H9 (cell line): Measurements from ENCODE around the gene ATP2C1. TPM values are rescaled to one million over a fixed set of nuclear protein-coding genes. Genes with fewer than 3 reads are reported as not detected.

Experiments used
- DNase-seq: peaks from one replicate; pipeline ENCODE4 v3.0.0-alpha.2; 2017
- H2AFZ ChIP-seq: one replicate; pipeline ENCODE4 v1.6.1; 2013; ENCODE audit warnings: mild to moderate bottlenecking, low read length, control low read depth, moderate library complexity
- H2AK5ac ChIP-seq: 2 replicates; pipeline ENCODE4 v1.6.1; 2013; ENCODE audit warnings: low read length, control low read depth, mixed read lengths; ENCODE audit not compliant: insufficient read length
- H2BK120ac ChIP-seq: one replicate; pipeline ENCODE4 v1.6.1; 2013; ENCODE audit warnings: low read depth, mild to moderate bottlenecking, low read length, control low read depth, inconsistent platforms; ENCODE audit not compliant: poor library complexity, severe bottlenecking
- H2BK12ac ChIP-seq: 2 replicates; pipeline ENCODE4 v1.6.1; 2013; ENCODE audit warnings: low read length, control low read depth, mixed read lengths, low read depth; ENCODE audit not compliant: insufficient read length
- H2BK15ac ChIP-seq: 2 replicates; pipeline ENCODE4 v1.6.1; 2013; ENCODE audit warnings: low read depth, low read length, control low read depth
- H2BK20ac ChIP-seq: one replicate; pipeline ENCODE4 v1.6.1; 2013; ENCODE audit warnings: low read depth, mild to moderate bottlenecking, low read length, control low read depth, inconsistent platforms; ENCODE audit not compliant: poor library complexity, severe bottlenecking
- H2BK5ac ChIP-seq: 2 replicates; pipeline ENCODE4 v1.6.1; 2013; ENCODE audit warnings: low read length, control low read depth, mixed read lengths; ENCODE audit not compliant: insufficient read length
- H3K14ac ChIP-seq: 2 replicates; pipeline ENCODE4 v1.6.1; 2013; ENCODE audit warnings: low read length, control low read depth; ENCODE audit not compliant: insufficient read depth
- H3K18ac ChIP-seq: 2 replicates; pipeline ENCODE4 v1.6.1; 2013; ENCODE audit warnings: low read depth, mild to moderate bottlenecking, mixed read lengths, low read length, control low read depth; ENCODE audit not compliant: insufficient read length
- H3K23ac ChIP-seq: 2 replicates; pipeline ENCODE4 v1.6.1; 2013; ENCODE audit warnings: low read length, control low read depth, mixed read lengths, low read depth; ENCODE audit not compliant: insufficient read length
- H3K23me2 ChIP-seq: 2 replicates; pipeline ENCODE4 v1.6.1; 2013; ENCODE audit warnings: low read depth, mild to moderate bottlenecking, mixed read lengths, low read length, control low read depth; ENCODE audit not compliant: insufficient read length, poor library complexity, severe bottlenecking
- H3K27ac ChIP-seq: 2 replicates; pipeline ENCODE4 v1.5.1; 2013; ENCODE audit warnings: low read length, control low read depth, mixed read lengths, low read depth; ENCODE audit not compliant: insufficient read length
- H3K27me3 ChIP-seq: 2 replicates; pipeline ENCODE4 v1.6.1; 2013; ENCODE audit warnings: low read length, control low read depth, inconsistent platforms; ENCODE audit not compliant: insufficient read depth
- H3K4ac ChIP-seq: 2 replicates; pipeline ENCODE4 v1.6.1; 2013; ENCODE audit warnings: low read depth, mild to moderate bottlenecking, control low read depth, inconsistent platforms, low read length, moderate library complexity
- H3K4me1 ChIP-seq: 2 replicates; pipeline ENCODE4 v1.6.1; 2013; ENCODE audit warnings: low read length, control low read depth, inconsistent platforms; ENCODE audit not compliant: insufficient read depth
- H3K4me2 ChIP-seq: 2 replicates; pipeline ENCODE4 v1.6.1; 2013; ENCODE audit warnings: low read length, control low read depth, mixed read lengths; ENCODE audit not compliant: insufficient read length, insufficient read depth
- H3K56ac ChIP-seq: 2 replicates; pipeline ENCODE4 v1.6.1; 2013; ENCODE audit warnings: low read depth, mild to moderate bottlenecking, mixed read lengths, low read length, control low read depth; ENCODE audit not compliant: insufficient read length
- H3K79me1 ChIP-seq: 2 replicates; pipeline ENCODE4 v1.6.1; 2013; ENCODE audit warnings: low read depth, mild to moderate bottlenecking, moderate library complexity, low read length, control low read depth, inconsistent platforms; ENCODE audit not compliant: insufficient read depth, poor library complexity, severe bottlenecking
- H3K79me2 ChIP-seq: 2 replicates; pipeline ENCODE4 v1.6.1; 2013; ENCODE audit warnings: low read length, control low read depth, inconsistent platforms; ENCODE audit not compliant: insufficient read depth
- H3K9ac ChIP-seq: 2 replicates; pipeline ENCODE4 v1.6.1; 2013; ENCODE audit warnings: low read length, control low read depth, mixed read lengths; ENCODE audit not compliant: insufficient read length; ENCODE audit errors: extremely low read depth
- H3K9me3 ChIP-seq: one replicate; pipeline ENCODE4 v1.6.1; 2013; ENCODE audit warnings: low read depth, low read length, inconsistent platforms; ENCODE audit not compliant: control insufficient read depth
- H3T11ph ChIP-seq: one replicate; pipeline ENCODE4 v1.6.1; 2013; ENCODE audit warnings: mild to moderate bottlenecking, low read length, control low read depth, inconsistent platforms
- H4K20me1 ChIP-seq: one replicate; pipeline ENCODE4 v1.6.1; 2013; ENCODE audit not compliant: control insufficient read depth, insufficient read length, insufficient read depth
- H4K5ac ChIP-seq: 2 replicates; pipeline ENCODE4 v1.6.1; 2013; ENCODE audit warnings: low read depth, mild to moderate bottlenecking, mixed read lengths, low read length, control low read depth; ENCODE audit not compliant: insufficient read length
- H4K8ac ChIP-seq: replicated peaks from 2 replicates; pipeline ENCODE4 v1.6.1; 2013; ENCODE audit warnings: low read length, control low read depth, mixed read lengths, low read depth; ENCODE audit not compliant: insufficient read length
- H4K91ac ChIP-seq: 2 replicates; pipeline ENCODE4 v1.6.1; 2013; ENCODE audit warnings: low read depth, mild to moderate bottlenecking, moderate library complexity, mixed read lengths, low read length, control low read depth; ENCODE audit not compliant: insufficient read length
- H3K27ac Mint-ChIP-seq, 3 experiments: 2 replicates in 2 of 3; 3 replicates in 1 of 3; pipeline ENCODE4 v1.8.0; 2020 to 2021; ENCODE audit warnings: mixed read lengths in 3 of 3, mild to moderate bottlenecking in 1 of 3, moderate library complexity in 1 of 3
- H3K27me3 Mint-ChIP-seq: 2 replicates; pipeline ENCODE4 v1.8.0; 2021; ENCODE audit warnings: low read depth, mild to moderate bottlenecking, moderate library complexity, mixed read lengths
- H3K36me3 Mint-ChIP-seq, 3 experiments: 2 replicates in 2 of 3; 3 replicates in 1 of 3; pipeline ENCODE4 v1.8.0; 2020 to 2021; ENCODE audit warnings: low read depth in 3 of 3, mixed read lengths in 3 of 3; ENCODE audit not compliant: insufficient read depth in 1 of 3
- H3K4me1 Mint-ChIP-seq, 2 experiments: 2 replicates each; pipeline ENCODE4 v1.8.0; 2020; ENCODE audit warnings: mixed read lengths in 2 of 2
- H3K4me3 Mint-ChIP-seq, 2 experiments: 2 replicates in 1 of 2; 3 replicates in 1 of 2; pipeline ENCODE4 v1.8.0; 2020 to 2021; ENCODE audit warnings: mild to moderate bottlenecking in 2 of 2, mixed read lengths in 2 of 2, moderate library complexity in 1 of 2
- H3K9me3 Mint-ChIP-seq, 2 experiments: 2 replicates in 1 of 2; 3 replicates in 1 of 2; pipeline ENCODE4 v1.8.0; 2020; ENCODE audit warnings: mild to moderate bottlenecking in 2 of 2, mixed read lengths in 2 of 2, moderate library complexity in 1 of 2
- WGBS: extraction: QIAGEN DNeasy Blood & Tissue Kit; methylation state at CpG from one replicate; pipeline ENCODE4 v1.1.7; 2013; ENCODE audit warnings: missing lambda C conversion rate, low lambda C conversion rate, mixed read lengths; ENCODE audit not compliant: insufficient read length; ENCODE audit errors: extremely low coverage; 5-methylcytosine and 5-hydroxymethylcytosine counted together
- total RNA-seq: library from RNA; stranded (reverse); gene quantifications from 2 replicates; pipeline ENCODE4 v1.2.1, GENCODE V29; 2021
- TF ChIP-seq, protein P1 (sequence below): fragments of 200-600 bp; sonication (generic); conservative IDR thresholded peaks from 3 replicates; pipeline ENCODE4 v1.8.0; 2021; ENCODE audit warnings: antibody characterized with exemption, mild to moderate bottlenecking

ATP2C1 gene
- total RNA-seq, 1 experiment from 2014 or later, result 65.5 TPM

DNA sequence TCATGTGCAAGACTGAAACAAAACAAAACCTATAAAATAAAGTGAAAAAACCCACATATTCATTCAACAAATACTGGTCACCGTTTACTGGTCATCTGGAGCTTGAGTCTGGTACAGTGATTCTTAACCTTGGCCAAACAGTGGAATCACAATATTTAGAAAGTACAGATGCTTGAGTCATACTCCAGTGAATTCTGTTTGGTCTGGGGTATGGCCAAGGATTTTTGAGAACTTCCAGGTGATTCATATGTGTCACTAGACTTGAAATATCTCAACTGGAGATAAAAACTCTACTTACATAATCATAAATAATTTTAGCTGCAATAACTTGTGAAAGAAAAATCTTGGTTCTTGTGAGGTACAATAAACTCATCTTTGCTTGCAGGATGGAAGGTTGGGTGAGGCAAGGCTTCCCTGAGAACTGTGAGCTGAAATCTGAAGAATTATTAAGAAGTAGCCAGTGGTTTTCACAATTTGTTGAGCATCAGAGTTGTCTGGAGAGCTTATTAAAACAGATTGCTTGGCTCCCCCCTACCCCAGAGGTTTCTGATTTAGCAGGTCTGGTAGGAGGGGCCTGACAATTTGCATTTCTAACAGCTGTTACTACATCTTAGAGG, 142.4 kb downstream of the ATP2C1 start:
- no peak overlapping the region for H2BK20ac ChIP-seq
- H4K5ac ChIP-seq, result no peak overlapping the region
- no peaks in the 10 kb centered on the region for H3K27me3 ChIP-seq
- TF ChIP-seq, protein P1, sequence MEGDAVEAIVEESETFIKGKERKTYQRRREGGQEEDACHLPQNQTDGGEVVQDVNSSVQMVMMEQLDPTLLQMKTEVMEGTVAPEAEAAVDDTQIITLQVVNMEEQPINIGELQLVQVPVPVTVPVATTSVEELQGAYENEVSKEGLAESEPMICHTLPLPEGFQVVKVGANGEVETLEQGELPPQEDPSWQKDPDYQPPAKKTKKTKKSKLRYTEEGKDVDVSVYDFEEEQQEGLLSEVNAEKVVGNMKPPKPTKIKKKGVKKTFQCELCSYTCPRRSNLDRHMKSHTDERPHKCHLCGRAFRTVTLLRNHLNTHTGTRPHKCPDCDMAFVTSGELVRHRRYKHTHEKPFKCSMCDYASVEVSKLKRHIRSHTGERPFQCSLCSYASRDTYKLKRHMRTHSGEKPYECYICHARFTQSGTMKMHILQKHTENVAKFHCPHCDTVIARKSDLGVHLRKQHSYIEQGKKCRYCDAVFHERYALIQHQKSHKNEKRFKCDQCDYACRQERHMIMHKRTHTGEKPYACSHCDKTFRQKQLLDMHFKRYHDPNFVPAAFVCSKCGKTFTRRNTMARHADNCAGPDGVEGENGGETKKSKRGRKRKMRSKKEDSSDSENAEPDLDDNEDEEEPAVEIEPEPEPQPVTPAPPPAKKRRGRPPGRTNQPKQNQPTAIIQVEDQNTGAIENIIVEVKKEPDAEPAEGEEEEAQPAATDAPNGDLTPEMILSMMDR, result no peak
- H3K4me2 ChIP-seq, result no peak overlapping the region
- no peak overlapping the region for H4K8ac ChIP-seq
- H2AK5ac ChIP-seq, result no peak overlapping the region
- Mint-ChIP-seq H3K27me3 (no peaks in the 10 kb centered on the region), H3K9me3 (no peaks in the 10 kb centered on the region), H3K4me1 (no peaks in the 10 kb centered on the region), H3K27ac (no peak overlapping the region), H3K4me3 (no peak overlapping the region), H3K36me3 (peaks cover 0 to under 1% (median 0%) of the 10 kb centered on the region in 3 experiments; a peak in 1 of 7 replicates)
- no peak overlapping the region for H4K91ac ChIP-seq
- H3K14ac ChIP-seq, result no peak overlapping the region
- H3K9me3 ChIP-seq, result no peaks in the 10 kb centered on the region
- no peak overlapping the region for H3K27ac ChIP-seq
- no peak overlapping the region for H3K23ac ChIP-seq
- DNase-seq, result no peak
- H2BK12ac ChIP-seq, result no peak overlapping the region
- no peaks in the 10 kb centered on the region for H4K20me1 ChIP-seq
- no peak overlapping the region for H3T11ph ChIP-seq
- no peak overlapping the region for H3K9ac ChIP-seq
- H3K4me1 ChIP-seq, result no peaks in the 10 kb centered on the region
- H2BK15ac ChIP-seq, result no peak overlapping the region
- no peak overlapping the region for H3K18ac ChIP-seq
- no CpG with 5 or more reads among the region's 1 CpG for WGBS
- no peaks in the 10 kb centered on the region for H3K79me2 ChIP-seq
- no peak overlapping the region for H2BK5ac ChIP-seq
- H3K56ac ChIP-seq, result no peak overlapping the region
- no peaks in the 10 kb centered on the region for H3K23me2 ChIP-seq
- H2BK120ac ChIP-seq, result no peak overlapping the region
- no peak overlapping the region for H2AFZ ChIP-seq
- no peak overlapping the region for H3K4ac ChIP-seq
- H3K79me1 ChIP-seq, result no peaks in the 10 kb centered on the region
